ENCODE data around the gene SH3YL1.

DNA sequence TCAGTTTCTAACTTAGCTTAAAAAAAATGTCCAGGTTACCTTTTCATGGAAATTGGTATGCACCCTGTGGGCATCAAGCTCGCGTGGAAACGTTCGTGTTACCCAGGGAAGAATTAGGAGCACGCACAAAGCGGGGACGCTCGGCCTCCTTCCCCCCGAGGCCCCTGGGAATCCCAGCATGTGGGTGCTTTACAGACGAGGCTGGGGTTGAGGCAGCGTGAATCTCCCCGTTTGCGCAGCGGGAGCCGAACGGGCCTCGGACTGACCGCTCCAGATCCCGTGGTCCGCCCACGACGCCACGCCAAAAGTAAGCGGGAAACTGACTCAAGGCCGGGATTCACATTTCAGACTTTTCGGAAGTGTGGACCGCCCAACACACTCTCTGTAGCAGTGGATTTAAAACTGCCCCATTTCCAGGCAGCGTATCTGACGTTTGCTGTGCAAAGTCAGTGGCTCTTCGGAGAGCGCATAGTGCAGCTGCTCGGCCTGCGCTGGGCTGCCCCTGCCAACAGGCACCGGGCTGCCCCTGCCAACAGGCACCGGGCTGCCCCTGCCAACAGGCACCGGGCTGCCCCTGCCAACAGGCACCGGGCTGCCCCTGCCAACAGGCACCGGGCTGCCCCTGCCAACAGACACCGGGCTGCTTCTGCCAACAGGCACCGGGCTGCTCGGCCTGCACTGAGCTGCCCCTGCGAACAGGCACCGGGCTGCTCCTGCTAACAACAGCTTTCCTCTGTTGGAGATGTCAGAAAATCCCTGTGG is 49.7 kb downstream of the SH3YL1 start:
- TF ChIP-seq, protein P1, sequence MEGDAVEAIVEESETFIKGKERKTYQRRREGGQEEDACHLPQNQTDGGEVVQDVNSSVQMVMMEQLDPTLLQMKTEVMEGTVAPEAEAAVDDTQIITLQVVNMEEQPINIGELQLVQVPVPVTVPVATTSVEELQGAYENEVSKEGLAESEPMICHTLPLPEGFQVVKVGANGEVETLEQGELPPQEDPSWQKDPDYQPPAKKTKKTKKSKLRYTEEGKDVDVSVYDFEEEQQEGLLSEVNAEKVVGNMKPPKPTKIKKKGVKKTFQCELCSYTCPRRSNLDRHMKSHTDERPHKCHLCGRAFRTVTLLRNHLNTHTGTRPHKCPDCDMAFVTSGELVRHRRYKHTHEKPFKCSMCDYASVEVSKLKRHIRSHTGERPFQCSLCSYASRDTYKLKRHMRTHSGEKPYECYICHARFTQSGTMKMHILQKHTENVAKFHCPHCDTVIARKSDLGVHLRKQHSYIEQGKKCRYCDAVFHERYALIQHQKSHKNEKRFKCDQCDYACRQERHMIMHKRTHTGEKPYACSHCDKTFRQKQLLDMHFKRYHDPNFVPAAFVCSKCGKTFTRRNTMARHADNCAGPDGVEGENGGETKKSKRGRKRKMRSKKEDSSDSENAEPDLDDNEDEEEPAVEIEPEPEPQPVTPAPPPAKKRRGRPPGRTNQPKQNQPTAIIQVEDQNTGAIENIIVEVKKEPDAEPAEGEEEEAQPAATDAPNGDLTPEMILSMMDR (IDR thresholded peaks at IDR 0.05), result no peak
- no peak for TF ChIP-seq POLR2AphosphoS5 (IDR thresholded peaks at IDR 0.05; ENCODE audit: low read depth, low read length)
- TF ChIP-seq, protein P2, sequence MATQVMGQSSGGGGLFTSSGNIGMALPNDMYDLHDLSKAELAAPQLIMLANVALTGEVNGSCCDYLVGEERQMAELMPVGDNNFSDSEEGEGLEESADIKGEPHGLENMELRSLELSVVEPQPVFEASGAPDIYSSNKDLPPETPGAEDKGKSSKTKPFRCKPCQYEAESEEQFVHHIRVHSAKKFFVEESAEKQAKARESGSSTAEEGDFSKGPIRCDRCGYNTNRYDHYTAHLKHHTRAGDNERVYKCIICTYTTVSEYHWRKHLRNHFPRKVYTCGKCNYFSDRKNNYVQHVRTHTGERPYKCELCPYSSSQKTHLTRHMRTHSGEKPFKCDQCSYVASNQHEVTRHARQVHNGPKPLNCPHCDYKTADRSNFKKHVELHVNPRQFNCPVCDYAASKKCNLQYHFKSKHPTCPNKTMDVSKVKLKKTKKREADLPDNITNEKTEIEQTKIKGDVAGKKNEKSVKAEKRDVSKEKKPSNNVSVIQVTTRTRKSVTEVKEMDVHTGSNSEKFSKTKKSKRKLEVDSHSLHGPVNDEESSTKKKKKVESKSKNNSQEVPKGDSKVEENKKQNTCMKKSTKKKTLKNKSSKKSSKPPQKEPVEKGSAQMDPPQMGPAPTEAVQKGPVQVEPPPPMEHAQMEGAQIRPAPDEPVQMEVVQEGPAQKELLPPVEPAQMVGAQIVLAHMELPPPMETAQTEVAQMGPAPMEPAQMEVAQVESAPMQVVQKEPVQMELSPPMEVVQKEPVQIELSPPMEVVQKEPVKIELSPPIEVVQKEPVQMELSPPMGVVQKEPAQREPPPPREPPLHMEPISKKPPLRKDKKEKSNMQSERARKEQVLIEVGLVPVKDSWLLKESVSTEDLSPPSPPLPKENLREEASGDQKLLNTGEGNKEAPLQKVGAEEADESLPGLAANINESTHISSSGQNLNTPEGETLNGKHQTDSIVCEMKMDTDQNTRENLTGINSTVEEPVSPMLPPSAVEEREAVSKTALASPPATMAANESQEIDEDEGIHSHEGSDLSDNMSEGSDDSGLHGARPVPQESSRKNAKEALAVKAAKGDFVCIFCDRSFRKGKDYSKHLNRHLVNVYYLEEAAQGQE (IDR thresholded peaks at IDR 0.05; ENCODE audit: insufficient read depth in 1 of 2, low read depth in 2 of 2, low read length in 1 of 2), result no peak
- TF ChIP-seq SIN3A (IDR thresholded peaks at IDR 0.05; ENCODE audit: borderline replicate concordance, insufficient read depth, low read depth, low read length), result no peak
- no peak for TF ChIP-seq TCF7L2 (IDR thresholded peaks at IDR 0.05; ENCODE audit: low read depth, low read length)

All from Panc1 (cell line).